ENCODE data around the gene MROH2A.

The MROH2A gene

GRCh38 chr2:233831011-233831721, 53.0 kb downstream of the MROH2A start:
- DNase-seq (ENCODE audit: low spot score) (no peak), ATAC-seq (ENCODE audit: low read depth) (0 out of 3 replicates have a peak, but pooled peaks have one; percentile 34)
- H3K4me3 ChIP-seq (ENCODE audit: severe bottlenecking): no peak overlapping the region
- peaks cover 18% of the 10 kb centered on the region for H3K36me3 ChIP-seq (ENCODE audit: low read depth)
- no peaks in the 10 kb centered on the region for H3K9me3 ChIP-seq (ENCODE audit: severe bottlenecking)
- TF ChIP-seq CTCF (IDR thresholded peaks at IDR 0.05; ENCODE audit: poor library complexity, severe bottlenecking): no peak
- no peaks in the 10 kb centered on the region for H3K27me3 ChIP-seq (ENCODE audit: insufficient read depth, poor library complexity, severe bottlenecking)
- H3K27ac ChIP-seq (ENCODE audit: poor library complexity, severe bottlenecking): no peak overlapping the region
- H3K4me1 ChIP-seq (ENCODE audit: insufficient read depth, poor library complexity, severe bottlenecking): no peaks in the 10 kb centered on the region

GRCh38 chr2:233831861-233832260, 53.7 kb downstream of the MROH2A start:
- H3K36me3 ChIP-seq (ENCODE audit: low read depth): peaks cover 25% of the 10 kb centered on the region
- no peaks in the 10 kb centered on the region for H3K4me1 ChIP-seq (ENCODE audit: insufficient read depth, poor library complexity, severe bottlenecking)
- H3K27ac ChIP-seq (ENCODE audit: poor library complexity, severe bottlenecking): no peak overlapping the region
- peak; percentile 13 for DNase-seq (ENCODE audit: low spot score)
- no peaks in the 10 kb centered on the region for H3K27me3 ChIP-seq (ENCODE audit: insufficient read depth, poor library complexity, severe bottlenecking)
- no peak for TF ChIP-seq CTCF (IDR thresholded peaks at IDR 0.05; ENCODE audit: poor library complexity, severe bottlenecking)
- ATAC-seq (ENCODE audit: low read depth): no peak
- H3K4me3 ChIP-seq (ENCODE audit: severe bottlenecking): no peak overlapping the region
- H3K9me3 ChIP-seq (ENCODE audit: severe bottlenecking): no peaks in the 10 kb centered on the region

GRCh38 chr2:233832414-233832813, 54.3 kb downstream of the MROH2A start:
- Histone ChIP-seq H3K4me1 (ENCODE audit: insufficient read depth, poor library complexity, severe bottlenecking) (no peaks in the 10 kb centered on the region), H3K27ac (ENCODE audit: poor library complexity, severe bottlenecking) (no peak overlapping the region), H3K4me3 (ENCODE audit: severe bottlenecking) (no peak overlapping the region), H3K9me3 (ENCODE audit: severe bottlenecking) (no peaks in the 10 kb centered on the region), H3K36me3 (ENCODE audit: low read depth) (peaks cover 31% of the 10 kb centered on the region), H3K27me3 (ENCODE audit: insufficient read depth, poor library complexity, severe bottlenecking) (no peaks in the 10 kb centered on the region)
- no peak; the same call in 2 of the 3 replicates for ATAC-seq (ENCODE audit: low read depth)
- no peak for DNase-seq (ENCODE audit: low spot score)
- TF ChIP-seq CTCF (IDR thresholded peaks at IDR 0.05; ENCODE audit: poor library complexity, severe bottlenecking): no peak

GRCh38 chr2:233832869-233833311, 54.8 kb downstream of the MROH2A start:
- Histone ChIP-seq H3K27ac (ENCODE audit: poor library complexity, severe bottlenecking) (no peak overlapping the region), H3K4me3 (ENCODE audit: severe bottlenecking) (no peak overlapping the region), H3K4me1 (ENCODE audit: insufficient read depth, poor library complexity, severe bottlenecking) (no peaks in the 10 kb centered on the region), H3K9me3 (ENCODE audit: severe bottlenecking) (no peaks in the 10 kb centered on the region), H3K27me3 (ENCODE audit: insufficient read depth, poor library complexity, severe bottlenecking) (no peaks in the 10 kb centered on the region), H3K36me3 (ENCODE audit: low read depth) (peaks cover 35% of the 10 kb centered on the region)
- TF ChIP-seq CTCF (IDR thresholded peaks at IDR 0.05; ENCODE audit: poor library complexity, severe bottlenecking): peak; percentile 38
- DNase-seq (ENCODE audit: low spot score) (peak; percentile 54), ATAC-seq (ENCODE audit: low read depth) (peak; percentile 56)

GRCh38 chr2:233833345-233833744, 55.2 kb downstream of the MROH2A start:
- DNase-seq (ENCODE audit: low spot score) (no peak), ATAC-seq (ENCODE audit: low read depth) (no peak)
- no peak overlapping the region for H3K4me3 ChIP-seq (ENCODE audit: severe bottlenecking)
- H3K27ac ChIP-seq (ENCODE audit: poor library complexity, severe bottlenecking): no peak overlapping the region
- no peaks in the 10 kb centered on the region for H3K27me3 ChIP-seq (ENCODE audit: insufficient read depth, poor library complexity, severe bottlenecking)
- H3K36me3 ChIP-seq (ENCODE audit: low read depth): peaks cover 40% of the 10 kb centered on the region
- H3K4me1 ChIP-seq (ENCODE audit: insufficient read depth, poor library complexity, severe bottlenecking): no peaks in the 10 kb centered on the region
- TF ChIP-seq CTCF (IDR thresholded peaks at IDR 0.05; ENCODE audit: poor library complexity, severe bottlenecking): no peak
- no peaks in the 10 kb centered on the region for H3K9me3 ChIP-seq (ENCODE audit: severe bottlenecking)
